NCI-H345 treated with DMSO at 0.1 percent for 48 hours (cell line): ENCODE results near the gene RNF121.
"Not testable (repeated sequence)": the region's sequence is repeated elsewhere in the genome, so short reads cannot be mapped to it uniquely, and the experiment has no call there.

Source experiments
- DNase-seq: peaks from one replicate; lab custom pipeline; 2025; ENCODE audit not compliant: unreplicated experiment; lab: John Stamatoyannopoulos, UW

RNF121 gene

DNA sequence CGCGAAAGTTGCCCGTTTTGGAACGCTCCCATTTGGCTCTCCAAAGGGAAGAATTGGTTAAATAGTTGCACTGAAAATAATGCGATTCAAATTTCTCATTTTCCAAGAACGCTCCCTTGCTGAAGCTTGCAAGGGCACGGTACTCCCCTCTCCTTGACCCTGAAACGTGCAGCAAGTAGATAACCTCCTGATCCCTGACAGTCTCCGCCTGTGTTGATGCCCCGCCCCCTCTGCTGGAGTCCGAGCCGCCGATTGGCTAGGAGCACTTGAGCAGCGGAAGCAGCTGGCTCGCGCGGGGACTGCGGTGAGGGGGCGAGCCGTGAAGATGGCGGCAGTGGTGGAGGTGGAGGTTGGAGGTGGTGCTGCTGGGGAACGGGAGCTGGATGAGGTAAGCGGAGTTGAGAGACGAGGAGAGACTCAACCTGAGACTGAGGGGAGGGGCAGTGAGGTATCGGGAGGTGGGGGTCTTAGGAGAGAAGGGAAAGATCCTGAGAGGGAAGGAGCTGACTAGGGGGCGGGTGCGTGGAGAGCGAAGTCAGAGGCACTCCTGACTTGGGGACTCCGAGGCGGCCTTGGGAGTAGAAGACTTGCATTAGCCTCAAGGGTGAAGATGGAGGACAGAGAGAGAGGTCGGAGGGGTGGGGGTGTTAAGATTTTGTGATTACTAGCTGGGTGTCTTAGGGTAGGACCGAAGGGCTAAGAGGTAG, at the start of gene RNF121:
TSS of gene RNF121 (plus strand) at position 310 of the 707 bp plus-strand sequence. CDS start at position 326, 16 bp downstream.
- peak; percentile 98 for DNase-seq

DNA sequence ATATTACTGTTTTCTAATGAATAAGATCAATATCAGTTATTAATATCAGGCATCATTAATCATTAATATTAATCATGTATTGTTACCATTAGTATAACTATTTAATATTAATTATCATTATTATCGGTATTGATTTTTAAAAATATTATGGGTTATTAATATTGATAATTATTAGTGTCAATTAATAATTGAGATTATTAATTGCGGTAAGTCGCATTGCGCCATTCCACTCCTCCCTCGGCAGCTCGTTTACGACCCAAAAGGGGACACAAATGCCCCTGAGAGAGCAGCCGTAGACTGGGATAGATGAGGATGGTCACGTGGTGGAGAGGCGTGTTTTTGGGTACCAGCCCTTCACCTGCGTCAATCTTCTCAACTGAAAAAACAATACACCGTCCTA, 43.0 kb upstream of the RNF121 start:
- DNase-seq: not testable (repeated sequence)

DNA sequence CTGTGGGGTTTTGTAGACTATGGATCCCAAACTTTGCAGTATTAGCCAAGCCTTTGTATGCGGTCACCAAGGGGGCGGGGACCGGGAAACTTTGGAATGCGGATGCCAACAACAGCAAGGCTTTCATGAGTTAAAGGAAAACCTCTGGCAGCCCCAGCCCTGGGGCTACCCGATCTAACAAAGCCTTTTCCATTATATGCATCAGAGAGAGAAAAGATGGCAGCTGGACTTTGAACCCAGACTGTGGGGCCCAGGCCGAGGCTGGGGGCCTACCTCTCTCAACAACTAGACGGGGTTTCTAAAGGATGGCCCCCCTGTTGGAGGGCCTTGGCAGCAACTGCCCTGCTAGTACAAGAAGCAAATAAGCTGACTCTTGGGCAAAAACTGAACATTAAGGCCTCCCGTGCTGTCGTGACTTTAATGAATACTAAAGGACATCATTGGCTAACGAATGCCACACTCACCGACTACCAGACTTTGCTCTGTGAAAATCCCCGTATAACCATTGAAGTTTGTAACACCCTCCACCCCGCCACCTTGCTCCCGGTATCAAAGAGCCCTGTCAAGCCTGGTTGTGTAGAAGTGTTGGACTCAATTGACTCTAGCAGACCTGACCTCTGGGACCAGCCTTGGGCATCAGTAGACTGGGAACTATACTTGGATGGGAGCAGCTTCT, 40.4 kb upstream of the RNF121 start:
- not testable (repeated sequence) for DNase-seq

DNA sequence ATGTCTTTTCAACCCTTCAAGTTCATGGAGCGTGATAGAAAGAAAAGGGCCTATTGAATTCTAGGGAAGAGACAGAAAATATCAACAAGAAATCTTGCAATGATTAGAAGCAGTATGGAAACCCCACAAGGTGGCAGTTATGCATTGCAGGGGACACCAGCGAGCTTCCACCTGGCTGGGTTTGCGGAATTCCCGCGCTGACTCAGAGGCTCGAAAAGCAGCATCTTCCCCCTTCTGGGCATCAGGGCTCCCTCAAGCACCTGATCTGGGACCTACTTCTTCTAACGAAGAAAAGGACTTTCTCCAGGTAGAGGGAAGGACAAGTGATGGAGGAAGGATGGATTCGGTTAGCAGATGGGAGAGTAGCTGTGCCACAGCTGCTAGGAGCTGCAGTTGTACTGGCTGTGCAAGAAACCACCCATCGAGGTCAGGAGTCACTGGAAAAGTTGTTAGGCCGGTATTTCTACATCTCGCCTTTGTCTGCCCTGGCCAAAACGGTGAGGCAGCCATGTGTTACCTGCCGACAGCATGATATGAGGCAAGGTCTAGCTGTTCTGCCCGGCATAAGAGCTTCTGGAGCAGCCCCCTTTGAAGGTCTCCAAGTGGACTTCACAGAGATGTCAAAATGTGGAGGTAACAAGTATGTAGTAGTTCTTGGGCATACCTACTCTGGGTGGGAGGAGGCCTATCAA, 39.5 kb upstream of the RNF121 start:
- DNase-seq: not testable (repeated sequence)

DNA sequence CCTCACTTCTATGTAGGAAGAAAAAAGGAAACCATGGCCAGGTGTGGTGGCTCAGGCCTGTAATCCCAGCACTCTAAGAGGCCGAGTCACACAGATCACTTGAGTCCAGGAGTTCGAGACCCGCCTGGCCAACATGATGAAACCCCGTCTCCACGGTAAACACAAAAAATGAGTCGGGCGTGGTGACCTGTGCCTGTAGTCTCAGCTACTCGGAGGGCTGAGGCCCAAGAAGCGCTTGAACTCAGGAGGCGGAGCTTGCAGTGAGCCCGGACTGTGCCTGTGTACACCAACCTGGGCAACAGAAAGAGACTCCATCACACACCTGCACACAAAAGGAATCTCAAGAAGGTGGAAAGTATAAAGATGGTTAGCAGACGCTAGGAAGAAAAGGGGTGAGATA, 32.9 kb upstream of the RNF121 start:
- DNase-seq: no peak

DNA sequence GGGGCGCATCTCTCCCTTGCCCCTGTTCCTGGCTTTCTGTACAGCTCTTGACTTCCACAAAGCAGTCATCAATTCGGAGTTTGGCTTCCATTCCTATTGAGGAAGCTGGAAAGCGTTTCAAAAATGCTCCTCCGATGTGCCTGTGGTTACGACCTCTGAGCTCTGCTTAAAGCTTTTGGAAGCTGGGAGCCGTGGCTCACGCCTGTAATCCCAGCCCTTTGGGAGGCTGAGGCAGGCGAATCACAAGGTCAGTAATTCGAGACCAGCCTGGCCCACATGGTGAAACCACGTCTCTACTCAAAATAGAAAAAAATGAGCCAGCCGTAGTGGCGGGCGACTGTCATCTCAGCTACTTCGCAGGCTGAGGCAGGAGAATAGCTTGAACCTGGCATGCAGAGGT, 27.7 kb upstream of the RNF121 start:
- DNase-seq: not testable (repeated sequence)

DNA sequence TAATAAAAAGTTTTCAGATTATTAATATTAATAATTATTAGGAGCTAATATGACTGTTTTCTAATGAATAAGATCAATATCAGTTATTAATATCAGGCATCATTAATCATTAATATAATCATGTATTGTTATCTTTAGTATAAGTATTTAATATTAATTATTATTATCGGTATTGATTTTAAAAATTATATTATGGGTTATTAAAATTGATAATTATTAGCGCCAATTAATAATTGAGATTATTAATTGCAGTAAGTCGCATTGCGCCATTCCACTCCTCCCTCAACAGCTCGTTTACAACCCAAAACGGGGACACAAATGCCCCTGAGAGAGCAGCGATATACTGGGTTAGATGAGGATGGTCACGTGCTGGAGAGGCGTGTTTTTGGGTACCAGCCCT, 20.6 kb upstream of the RNF121 start:
- no peak for DNase-seq

DNA sequence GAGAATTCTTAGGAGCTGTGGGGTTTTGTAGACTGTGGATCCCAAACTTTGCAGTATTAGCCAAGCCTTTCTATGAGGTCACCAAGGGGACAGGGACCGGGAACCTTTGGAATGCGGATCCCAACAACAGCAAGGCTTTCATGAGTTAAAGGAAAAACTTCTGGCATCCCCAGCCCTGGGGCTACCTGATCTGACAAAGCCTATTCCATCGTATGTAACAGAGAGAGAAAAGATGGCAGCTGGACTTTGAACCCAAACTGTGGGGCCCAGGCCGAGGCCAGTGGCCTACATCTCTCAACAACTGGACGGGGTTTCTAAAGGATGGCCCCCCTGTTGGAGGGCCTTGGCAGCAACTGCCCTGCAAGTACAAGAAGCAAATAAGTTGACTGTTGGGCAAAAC, 18.1 kb upstream of the RNF121 start:
- not testable (repeated sequence) for DNase-seq

DNA sequence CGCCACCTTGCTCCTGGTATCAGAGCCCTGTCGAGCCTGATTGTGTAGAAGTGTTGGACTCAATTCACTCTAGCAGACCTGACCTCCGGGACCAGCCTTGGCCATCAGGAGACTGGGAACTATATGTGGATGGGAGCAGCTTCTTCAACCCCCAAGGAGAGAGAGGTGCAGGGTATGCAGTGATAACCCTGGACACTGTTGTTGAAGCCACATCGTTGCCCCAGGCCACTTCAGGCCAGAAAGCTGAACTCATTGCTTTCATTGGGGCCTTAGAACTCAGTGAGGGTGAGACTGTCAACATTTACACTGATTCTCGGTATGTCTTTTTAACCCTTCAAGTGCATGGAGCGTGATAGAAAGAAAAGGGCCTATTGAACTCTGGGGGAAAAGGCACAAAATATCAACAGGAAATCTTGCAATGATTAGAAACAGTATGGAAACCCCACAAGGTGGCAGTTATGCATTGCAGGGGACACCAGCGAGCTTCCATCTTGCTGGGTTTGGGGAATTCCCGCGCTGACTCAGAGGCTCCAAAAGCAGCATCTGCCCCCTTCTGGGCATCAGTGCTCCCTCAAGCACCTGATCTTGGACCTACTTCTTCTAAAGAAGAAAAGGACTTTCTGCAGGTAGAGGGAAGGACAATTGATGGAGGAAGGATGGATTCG, 17.4 kb upstream of the RNF121 start:
- DNase-seq: not testable (repeated sequence)

DNA sequence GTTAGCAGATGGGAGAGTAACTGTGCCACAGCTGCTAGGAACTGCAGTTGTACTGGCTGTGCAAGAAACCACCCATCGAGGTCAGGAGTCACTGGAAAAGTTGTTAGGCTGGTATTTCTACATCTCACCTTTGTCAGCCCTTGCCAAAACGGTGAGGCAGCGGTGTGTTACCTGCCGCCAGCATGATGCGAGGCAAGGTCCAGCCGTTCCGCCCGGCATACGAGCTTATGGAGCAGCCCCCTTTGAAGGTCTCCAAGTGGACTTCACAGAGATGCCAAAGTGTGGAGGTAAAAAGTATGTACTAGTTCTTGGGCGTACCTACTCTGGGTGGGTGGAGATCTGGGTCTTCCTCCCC, 16.9 kb upstream of the RNF121 start:
- not testable (repeated sequence) for DNase-seq

DNA sequence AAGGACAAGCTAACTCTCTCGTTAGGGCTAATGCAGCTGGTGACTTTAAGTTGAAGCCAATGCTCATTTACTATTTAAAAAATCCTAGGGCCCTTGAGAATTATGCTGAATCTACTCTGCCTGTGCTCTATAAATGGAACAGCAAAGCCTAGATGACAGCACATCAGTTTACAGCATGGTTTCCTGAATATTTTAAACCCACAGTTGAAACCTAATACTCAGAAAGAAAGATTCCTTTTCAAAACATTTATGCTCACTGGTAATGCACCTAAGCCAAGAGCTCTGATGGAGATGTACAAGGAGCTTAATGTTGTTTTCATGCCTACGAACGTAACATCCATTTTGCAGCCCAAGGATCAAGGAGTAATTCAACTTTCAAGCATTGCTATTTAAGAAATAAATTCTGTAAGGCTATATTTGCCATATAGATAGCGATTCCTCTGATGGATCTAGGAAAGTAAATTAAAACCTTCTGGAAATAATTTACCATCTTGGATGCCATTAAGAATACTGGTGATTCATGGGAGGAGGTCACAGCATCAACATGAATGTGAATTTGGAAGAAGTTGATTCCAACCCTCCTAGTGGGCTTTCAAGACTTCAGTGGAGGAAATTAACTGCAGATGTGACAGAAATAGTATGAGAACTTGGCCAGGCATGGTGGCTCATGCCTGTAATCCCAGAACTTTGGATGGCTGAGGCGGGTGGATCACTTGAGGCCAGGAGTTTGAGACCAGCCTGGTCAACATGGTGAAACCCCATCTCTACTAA, 14.9 kb upstream of the RNF121 start:
- DNase-seq: no peak

DNA sequence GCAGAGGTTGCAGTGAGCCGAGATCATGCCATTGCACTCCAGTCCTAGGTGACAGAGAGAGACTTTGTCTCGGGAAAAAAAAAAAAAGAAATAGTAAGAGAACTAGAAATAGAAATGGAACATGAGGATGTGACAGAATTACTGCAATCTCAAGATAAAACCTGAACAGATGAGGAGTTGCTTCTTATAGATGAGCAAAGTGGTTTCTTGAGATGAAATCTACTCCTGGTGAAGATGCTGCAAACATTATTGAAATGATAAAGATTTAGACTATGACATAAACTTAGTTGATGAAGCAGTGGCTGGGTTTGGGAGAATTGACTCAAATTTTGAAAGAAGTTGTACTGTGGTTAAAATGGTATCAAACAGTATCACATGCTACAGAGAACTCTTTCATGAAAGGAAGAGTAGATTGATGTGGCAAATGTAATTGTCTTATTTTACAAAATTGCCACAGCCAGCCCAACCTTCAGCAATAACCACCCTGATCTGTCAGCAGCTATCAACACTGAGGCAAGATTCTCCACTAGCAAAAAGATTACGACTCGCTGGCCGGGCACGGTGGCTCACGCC, 14.1 kb upstream of the RNF121 start:
- no peak for DNase-seq

DNA sequence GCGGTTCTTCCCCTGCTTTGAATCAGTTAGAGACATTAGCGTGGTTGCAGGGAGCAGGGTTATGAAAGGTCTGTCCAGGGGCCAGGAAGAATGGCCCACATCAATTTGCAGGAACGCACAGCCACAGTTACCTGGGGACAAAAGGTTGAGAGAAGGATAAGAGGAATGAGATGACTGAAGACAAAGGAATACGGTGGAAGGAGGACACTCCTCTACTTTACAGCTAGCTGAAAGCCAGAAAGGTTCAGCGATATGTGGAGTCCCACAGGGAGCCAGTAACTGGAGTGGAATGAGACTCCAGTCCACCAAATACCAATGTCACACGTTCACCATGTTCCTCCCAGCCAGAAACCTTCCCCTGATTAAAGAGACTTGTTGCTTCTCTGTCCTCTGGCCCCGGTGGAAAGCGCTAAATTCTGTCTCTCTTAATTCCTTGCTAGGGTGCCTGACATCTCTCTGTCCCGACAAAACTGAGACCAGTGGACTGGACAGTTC, 11.2 kb upstream of the RNF121 start:
- no peak for DNase-seq

DNA sequence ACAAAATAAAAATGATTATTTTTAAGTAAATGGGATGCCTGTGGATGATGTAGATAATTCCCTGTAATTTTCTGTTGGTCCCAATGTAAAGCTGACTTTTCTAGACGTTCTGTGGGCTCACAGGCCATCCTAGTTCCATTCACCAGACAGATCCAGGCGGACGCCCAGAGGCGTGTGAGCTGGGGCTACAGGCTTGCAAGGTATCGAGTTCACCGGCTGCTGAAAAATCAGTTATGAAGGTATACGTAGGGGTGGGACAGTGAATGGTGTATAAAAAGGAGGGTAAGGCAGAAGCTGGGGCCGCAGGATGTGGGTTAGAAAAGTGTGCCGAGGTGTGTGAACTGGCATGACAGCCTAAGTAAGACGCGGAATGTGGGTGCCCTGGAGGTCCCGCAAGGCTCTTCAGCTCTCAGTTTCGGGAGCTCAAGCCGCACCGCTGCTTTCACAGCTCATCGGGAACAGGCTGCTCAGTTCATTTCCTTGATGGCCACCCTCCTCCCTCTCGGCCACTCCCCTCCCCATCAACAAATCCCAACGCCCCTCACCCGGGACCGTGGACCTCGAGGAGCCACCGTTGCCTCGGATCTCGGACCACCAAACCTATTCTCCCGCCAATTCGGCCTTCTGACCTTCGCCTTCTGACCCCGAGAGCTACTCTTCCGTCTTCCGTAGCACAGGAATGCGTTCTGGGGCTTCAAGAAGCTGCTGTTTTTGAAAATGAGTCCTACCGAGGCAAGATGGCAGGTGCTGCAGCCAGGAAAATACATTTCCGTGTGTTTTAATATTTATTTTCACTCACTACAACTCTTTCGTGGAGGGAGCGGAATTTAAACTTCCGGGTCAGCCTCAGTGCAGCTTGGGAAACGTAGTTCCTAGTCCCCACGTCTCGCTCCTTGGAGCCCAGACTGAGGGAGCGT, 768 bp upstream of the RNF121 start, which contains the start of gene XNDC1N:
TSS of gene XNDC1N (minus strand) at position 775 of the 917 bp plus-strand sequence. CDS start 5,241 bp downstream, outside the sequence.
- peak; percentile 98 for DNase-seq

DNA sequence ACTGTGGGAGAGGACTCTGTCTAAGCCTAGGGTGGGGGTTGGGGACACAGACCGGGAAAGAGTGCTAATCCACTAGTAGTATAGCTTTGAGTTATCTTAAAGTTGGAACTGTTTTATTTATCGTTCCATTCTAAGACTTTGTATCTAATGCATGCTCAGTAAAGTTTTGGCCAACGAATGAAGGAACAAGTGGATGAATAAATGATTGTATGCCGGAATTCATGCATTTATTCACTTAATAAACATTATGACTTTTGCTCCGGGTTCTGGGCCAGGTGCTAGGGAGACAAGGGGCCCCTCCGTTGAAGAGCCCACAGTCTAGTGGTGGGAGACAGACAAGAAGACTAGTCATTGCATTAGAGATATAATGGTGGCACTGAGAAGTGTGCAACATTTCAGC, 645 bp downstream of the RNF121 start:
- no peak for DNase-seq

DNA sequence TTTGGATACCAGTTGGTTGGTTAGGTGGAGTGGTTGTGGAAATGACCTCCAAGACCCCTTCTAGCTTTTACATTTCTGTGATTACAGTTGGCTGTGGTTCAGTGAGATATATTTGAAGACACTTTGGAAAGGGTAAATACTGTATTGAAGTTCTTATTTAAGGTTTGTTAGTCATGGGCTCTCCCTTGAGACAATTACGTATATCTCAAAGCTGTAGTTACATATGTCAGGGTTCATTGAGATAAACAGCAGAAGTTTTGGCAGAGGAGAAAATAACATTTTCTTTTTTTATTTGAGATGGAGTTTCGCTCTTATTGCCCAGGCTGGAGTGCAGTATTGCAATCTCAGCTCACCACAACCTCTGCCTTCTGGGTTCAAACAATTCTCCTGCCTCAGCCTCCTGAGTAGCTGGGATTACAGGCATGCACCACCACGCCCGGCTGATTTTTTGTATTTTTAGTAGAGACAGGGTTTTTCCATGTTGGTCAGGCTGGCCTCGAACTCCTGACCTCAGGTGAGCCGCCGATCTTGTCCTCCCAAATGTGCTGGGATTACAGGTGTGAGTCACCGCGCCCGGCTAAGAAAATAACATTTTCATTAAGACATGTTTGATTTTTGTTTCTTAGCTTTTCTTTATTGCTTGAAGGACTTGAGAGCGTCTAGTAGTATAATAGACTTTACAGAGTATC, 1.9 kb downstream of the RNF121 start:
- no peak for DNase-seq

DNA sequence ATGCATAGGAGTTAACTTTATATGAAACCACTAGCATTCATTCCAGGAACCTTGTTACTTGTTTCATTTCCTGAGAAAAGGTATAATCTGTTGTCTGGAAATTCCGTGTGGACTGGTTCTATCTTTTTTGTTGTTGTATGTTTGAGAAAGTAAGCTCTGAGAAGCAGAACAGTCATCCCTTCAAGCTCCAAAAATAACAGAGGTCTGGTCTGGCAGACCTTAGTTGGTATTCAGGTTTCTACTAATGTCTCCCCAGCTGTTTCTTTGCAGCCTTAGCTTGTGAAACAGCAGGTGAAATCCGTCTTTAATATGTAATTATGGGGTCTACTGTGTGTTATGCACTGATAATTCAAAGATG, 2.4 kb downstream of the RNF121 start:
- no peak for DNase-seq

DNA sequence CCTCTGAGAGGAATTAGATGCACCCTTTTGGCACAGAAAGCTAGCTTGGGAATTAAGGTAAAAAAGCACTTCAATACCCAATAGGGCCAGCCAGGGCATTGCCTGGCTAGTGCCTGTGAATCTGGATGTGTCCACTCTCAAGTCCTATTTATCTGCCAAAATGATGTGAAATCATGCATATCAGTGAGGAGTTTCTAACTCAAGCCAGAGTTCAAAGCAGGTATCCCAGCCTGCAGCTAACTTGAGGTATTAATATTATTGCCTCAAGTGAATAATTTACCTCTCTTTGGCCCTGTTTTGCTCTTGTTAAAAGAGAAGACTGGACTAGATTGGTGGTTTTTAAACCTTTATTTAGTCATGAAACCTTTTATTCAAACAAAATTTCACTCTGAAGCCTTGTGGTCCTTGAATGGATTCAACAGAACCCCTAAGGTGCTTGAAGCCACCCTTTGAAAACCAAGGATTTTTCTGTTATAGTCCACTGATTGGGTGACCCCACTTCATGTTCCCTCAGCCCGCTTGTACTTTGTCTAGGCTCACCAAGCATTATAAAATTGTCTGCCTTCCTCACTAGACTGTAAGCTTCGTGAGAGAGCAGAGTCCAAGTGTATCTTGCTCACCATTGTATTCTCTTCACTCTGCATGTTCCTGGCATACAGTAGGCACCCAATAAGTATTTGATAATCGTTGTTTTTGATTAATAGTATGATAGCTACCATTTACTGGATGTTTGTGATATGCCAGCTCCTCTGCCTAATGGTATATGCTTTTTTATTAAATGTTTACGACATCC, 4.5 kb downstream of the RNF121 start:
- DNase-seq: no peak
